Spinal cord (tissue), 10 donors: Measurements from ENCODE around the gene SETD1B. TPM values are rescaled to one million over a fixed set of nuclear protein-coding genes. Genes with fewer than 3 reads are reported as not detected.
"Not testable (repeated sequence)": the region's sequence is repeated elsewhere in the genome, so short reads cannot be mapped to it uniquely, and the experiment has no call there.

Experiments
- DNase-seq, 6 donors: peaks; one replicate each; pipeline versions ENCODE4 v3.0.0 to v3.0.0-alpha.2; 2013 to 2015; ENCODE audit warnings: low spot score in 6 of 6, low read depth in 4 of 6
- H3K27ac ChIP-seq: one replicate; pipeline ENCODE4 v1.5.1; 2013; ENCODE audit warnings: low read depth, low read length, control low read depth
- H3K27me3 ChIP-seq: one replicate; pipeline ENCODE4 v1.6.1; 2013; ENCODE audit warnings: low read length; ENCODE audit not compliant: control insufficient read depth, insufficient read depth
- H3K36me3 ChIP-seq: one replicate; pipeline ENCODE4 v1.6.1; 2013; ENCODE audit warnings: low read length; ENCODE audit not compliant: control insufficient read depth, insufficient read depth
- H3K4me1 ChIP-seq: one replicate; pipeline ENCODE4 v1.6.1; 2013; ENCODE audit warnings: low read length; ENCODE audit not compliant: control insufficient read depth, insufficient read depth
- H3K4me3 ChIP-seq: one replicate; pipeline ENCODE4 v1.5.1; 2013; ENCODE audit warnings: low read depth, low read length, control low read depth
- H3K9me3 ChIP-seq: one replicate; pipeline ENCODE4 v1.6.1; 2013; ENCODE audit warnings: low read length; ENCODE audit not compliant: control insufficient read depth, insufficient read depth
- WGBS: methylation state at CpG from one replicate; pipeline ENCODE4 v1.1.5; 2013; ENCODE audit warnings: missing lambda C conversion rate; ENCODE audit not compliant: insufficient coverage; 5-methylcytosine and 5-hydroxymethylcytosine counted together
- polyA plus RNA-seq, 2 donors: library from polyadenylated mRNA; unstranded; fragments of 120-200 nt; gene quantifications; one replicate each; pipeline ENCODE4 v1.2.1, GENCODE V29; 2013; ENCODE audit not compliant: insufficient read length in 2 of 2
- total RNA-seq, 2 donors: library from RNA; depleted of rRNA in 1 of 2; stranded (reverse); fragments of 120-200 nt in 1 of 2; fragments of >200 nt in 1 of 2; gene quantifications; one replicate each; pipeline versions ENCODE4 v1.2.3 to v1.2.4, GENCODE V29; 2013 to 2014
- donor health status: healthy.

Gene SETD1B
- total and polyA plus RNA-seq, 4 donors: 4.1 to 19.0 (median 11.7) TPM

DNA sequence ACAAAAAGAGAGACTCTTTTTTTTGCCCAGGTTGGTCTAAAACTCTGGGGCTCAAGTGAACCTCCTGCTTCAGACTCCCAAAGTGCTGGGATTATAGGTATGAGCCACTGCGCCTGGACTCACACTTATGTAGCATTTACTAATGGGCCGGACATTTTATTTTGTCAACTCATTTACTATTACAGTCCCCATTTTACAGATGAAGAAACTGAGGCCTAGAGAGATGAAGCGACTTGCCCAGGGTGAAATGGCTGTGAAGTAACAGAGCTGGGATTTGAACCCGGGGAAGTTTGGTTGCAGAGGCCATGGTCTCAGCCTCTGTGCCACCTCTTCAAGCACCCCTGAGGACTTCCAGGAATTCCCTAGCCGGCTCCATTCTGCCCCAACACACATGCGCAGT lies 45.4 kb downstream of the SETD1B start:
- Histone ChIP-seq H3K36me3 (no peaks in the 10 kb centered on the region), H3K27me3 (no peaks in the 10 kb centered on the region), H3K9me3 (no peaks in the 10 kb centered on the region), H3K4me3 (no peak overlapping the region), H3K27ac (no peak overlapping the region), H3K4me1 (no peaks in the 10 kb centered on the region)
- 94% methylated on average over 3 of the region's 6 CpGs for WGBS
- DNase-seq: no peak

DNA sequence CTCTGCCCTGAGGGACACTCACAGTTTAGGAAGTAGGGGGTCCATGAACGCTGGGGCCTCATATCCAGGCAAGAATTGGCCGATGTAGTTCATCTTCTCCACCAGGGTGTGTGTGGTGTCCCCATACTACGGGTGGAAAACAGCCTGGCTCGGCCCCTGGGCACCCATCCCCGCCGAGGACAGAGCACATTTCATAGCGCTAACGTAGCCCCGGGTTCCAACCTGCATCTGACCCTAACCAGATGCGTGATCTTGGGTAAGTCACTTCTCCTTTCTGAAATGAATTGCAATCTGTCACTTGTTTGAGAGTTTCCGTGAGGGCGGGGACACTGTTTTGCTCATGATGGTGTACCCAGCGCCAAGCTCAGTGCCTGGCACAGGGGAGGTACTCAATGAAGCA lies 45.9 kb downstream of the SETD1B start:
- WGBS: 87% methylated on average over 12 of the region's 13 CpGs
- Histone ChIP-seq H3K27me3 (no peaks in the 10 kb centered on the region), H3K36me3 (no peaks in the 10 kb centered on the region), H3K4me3 (no peak overlapping the region), H3K27ac (no peak overlapping the region), H3K9me3 (no peaks in the 10 kb centered on the region), H3K4me1 (no peaks in the 10 kb centered on the region)
- DNase-seq: no peak

DNA sequence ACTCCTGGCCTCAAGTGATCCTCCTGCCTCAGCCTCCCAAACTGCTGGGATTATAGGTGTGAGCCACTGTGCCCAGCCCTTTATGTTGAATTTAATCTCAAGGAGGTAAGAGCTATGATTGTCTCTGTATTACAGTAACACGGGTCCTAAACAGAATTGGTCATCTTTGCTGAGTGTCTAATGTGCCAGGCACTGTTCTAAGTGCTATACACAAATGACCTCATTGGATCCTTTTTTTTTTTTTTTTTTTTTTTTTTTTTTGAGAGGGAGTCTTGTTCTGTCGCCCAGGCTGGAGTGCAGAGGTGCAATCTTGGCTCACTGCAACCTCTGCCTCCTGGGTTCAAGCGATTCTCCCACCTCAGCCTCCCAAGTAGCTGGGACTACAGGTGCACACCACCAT lies 48.6 kb downstream of the SETD1B start:
- not testable (repeated sequence) for H3K4me1 ChIP-seq, H3K9me3 ChIP-seq, H3K4me3 ChIP-seq, H3K27me3 ChIP-seq, DNase-seq, H3K27ac ChIP-seq, H3K36me3 ChIP-seq
- no CpG with 5 or more reads among the region's 3 CpGs for WGBS

DNA sequence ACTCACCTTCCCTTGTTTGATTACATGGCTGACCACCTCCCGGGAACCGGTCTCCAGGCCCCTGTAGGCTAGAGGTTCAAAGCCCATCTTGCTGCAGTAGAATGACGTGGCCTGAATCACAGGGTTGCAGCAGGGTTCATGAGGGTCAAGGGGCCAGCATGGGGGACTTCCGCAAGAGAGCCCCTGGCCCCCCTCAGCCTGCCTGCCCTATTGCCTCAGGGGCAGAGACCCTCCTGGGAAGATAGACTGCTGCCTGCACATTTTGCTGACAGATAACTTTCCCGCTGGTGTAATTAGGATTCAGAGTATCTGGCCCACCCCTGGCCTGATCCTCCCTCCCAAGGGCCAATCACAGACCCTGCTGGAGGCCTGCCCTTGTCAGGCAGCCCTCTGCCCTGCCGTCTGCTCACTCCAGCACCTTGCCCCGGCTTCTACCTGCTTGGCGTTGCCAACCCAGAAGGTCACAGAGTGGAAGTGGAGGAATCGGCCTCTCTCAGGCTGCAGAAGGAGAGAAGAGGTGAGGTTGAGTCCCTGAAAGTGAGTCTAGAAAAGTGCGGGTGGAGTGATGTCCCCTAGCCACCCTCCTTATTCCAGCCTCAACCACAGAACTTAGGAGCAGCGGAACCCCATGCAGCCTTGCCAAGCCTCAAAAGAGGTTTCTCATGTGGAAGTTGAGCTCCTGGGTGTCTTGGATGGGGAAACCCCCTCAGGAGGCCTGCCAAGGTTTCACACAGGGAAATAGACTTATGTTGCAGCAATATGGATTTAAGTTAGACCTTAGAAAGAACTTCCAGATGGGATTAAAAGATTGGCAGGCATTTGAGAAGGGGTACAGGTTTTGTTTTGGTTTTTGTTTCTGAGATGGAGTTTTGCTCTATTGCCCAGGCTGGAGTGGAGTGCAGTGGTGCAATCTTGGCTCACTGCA lies 53.8 kb downstream of the SETD1B start:
- Histone ChIP-seq H3K27ac (no peak overlapping the region), H3K27me3 (no peaks in the 10 kb centered on the region), H3K9me3 (no peaks in the 10 kb centered on the region), H3K4me1 (peaks cover 5% of the 10 kb centered on the region), H3K4me3 (no peak overlapping the region), H3K36me3 (no peaks in the 10 kb centered on the region)
- 42% methylated on average over 8 of the region's 11 CpGs for WGBS
- no peak for DNase-seq

DNA sequence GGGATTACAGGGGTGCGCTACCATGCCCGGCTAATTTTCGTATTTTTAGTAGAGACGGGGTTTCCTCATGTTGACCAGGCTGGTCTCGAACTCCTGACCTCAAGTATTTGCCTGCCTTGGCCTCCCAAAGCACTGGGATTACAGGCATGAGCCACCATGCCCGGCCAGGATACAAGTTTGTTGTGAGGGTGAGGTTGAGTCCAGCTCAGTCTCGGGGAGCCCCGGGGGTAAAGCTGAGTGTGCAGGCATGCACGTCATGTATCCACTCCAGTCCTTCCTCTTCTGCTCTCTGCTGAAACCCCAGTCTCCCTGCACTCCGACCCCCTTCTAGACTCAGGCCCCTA lies 54.5 kb downstream of the SETD1B start:
- WGBS: 95% methylated on average over 8 of the region's 10 CpGs
- peaks cover 5% of the 10 kb centered on the region for H3K4me1 ChIP-seq
- H3K4me3 ChIP-seq: no peak overlapping the region
- H3K27ac ChIP-seq: no peak overlapping the region
- H3K27me3 ChIP-seq: no peaks in the 10 kb centered on the region
- no peaks in the 10 kb centered on the region for H3K36me3 ChIP-seq
- no peaks in the 10 kb centered on the region for H3K9me3 ChIP-seq
- DNase-seq: no peak

DNA sequence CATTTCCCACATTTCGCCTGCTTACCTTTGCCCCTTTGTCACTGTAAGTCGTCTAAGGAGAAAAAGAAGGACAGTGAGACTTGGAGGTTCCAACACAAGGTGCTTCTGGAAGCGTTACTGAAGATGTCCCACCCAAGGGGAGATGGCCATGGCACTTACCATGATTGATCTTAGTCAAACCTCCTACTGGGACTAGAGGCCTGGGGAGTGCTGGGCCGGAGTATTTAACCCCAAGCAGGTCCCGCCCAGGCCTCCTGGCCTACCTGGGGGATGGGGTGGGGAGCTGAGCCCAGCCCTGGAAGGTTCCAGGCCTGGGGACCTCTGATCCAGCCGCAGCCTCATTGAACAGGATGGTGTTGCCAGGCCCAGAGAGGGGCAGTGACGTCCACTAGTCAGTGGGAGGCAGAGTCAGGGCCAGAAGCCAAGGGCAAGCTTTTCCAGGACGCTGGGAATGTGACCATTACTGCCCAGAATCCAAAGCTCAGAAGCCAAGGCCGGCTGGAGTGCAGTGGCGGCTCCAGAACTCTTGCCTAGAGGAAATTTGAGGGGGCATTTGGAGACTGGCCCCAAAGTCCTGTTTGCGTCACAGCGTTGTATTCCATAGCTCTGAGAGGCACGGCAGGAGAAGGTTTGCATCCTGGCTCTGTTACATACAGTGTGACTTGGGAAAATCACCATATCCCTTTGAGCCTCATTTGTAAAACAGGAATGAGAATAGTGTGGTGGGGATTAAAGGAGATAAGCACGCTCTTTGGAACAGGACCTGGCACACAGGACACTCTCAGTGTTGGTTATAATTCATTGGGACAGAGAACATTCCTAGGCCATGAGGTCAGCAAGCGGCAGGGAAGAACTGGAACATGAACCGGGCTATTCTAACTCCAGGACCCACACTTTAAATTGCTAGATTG lies 55.1 kb downstream of the SETD1B start, which contains the start of gene HPD:
HPD (minus strand) TSS at position 198 of the 911 bp plus-strand sequence; CDS start at position 162, 36 bp downstream.
- Histone ChIP-seq H3K36me3 (no peaks in the 10 kb centered on the region), H3K4me1 (peaks cover 5% of the 10 kb centered on the region), H3K9me3 (no peaks in the 10 kb centered on the region), H3K27ac (no peak within 1 kb of the TSS), H3K4me3 (no peak within 1 kb of the TSS), H3K27me3 (no peaks in the 10 kb centered on the region)
- WGBS: 66% methylated on average over 12 of the region's 16 CpGs
- DNase-seq: peak in 1 of 6 donors; percentile 24

DNA sequence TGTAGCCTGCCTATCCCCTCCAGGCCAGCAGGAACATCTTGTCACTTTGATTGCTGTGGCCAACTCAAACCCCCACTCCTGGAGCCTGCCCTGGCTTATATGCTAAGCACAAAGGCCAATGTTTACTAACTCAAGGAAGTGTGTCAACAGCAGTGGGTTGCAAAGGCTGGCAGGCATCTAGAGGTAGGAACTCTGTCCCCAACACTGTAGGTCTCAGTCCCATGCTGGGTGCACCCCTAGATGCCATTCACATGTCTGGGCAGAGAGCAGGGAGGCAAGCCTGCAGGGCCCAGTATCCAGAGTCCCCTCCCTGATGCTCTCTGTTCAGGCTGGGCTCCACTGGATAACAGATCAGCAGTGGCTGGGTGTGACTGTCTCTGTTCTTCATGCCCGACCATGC lies 56.4 kb downstream of the SETD1B start:
- no peaks in the 10 kb centered on the region for H3K9me3 ChIP-seq
- peaks cover 5% of the 10 kb centered on the region for H3K4me1 ChIP-seq
- no peaks in the 10 kb centered on the region for H3K27me3 ChIP-seq
- no peak overlapping the region for H3K27ac ChIP-seq
- no peak overlapping the region for H3K4me3 ChIP-seq
- WGBS: 93% methylated on average over 1 of the region's 1 CpG
- no peaks in the 10 kb centered on the region for H3K36me3 ChIP-seq
- no peak for DNase-seq

DNA sequence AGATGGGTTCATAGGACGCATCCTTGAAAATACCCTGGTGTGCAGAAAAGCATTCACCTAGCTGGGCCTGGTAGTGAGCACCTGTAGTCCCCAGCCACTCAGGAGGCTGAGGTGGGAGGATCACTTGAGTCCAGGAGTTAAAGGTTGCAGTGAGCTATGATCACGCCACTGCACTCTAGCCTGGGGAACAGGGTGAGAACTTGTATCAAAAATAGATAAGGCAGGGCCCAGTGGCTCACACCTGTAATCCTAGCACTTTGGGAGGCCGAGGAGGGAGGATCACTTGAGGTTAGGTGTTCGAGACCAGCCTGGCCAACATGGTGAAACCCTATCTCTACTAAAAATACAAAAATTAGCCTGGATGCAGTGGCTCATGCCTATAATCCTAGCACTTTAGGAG lies 56.9 kb downstream of the SETD1B start:
- H3K4me1 ChIP-seq, H3K27ac ChIP-seq: not testable (repeated sequence)
- WGBS: 98% methylated on average over 4 of the region's 4 CpGs

DNA sequence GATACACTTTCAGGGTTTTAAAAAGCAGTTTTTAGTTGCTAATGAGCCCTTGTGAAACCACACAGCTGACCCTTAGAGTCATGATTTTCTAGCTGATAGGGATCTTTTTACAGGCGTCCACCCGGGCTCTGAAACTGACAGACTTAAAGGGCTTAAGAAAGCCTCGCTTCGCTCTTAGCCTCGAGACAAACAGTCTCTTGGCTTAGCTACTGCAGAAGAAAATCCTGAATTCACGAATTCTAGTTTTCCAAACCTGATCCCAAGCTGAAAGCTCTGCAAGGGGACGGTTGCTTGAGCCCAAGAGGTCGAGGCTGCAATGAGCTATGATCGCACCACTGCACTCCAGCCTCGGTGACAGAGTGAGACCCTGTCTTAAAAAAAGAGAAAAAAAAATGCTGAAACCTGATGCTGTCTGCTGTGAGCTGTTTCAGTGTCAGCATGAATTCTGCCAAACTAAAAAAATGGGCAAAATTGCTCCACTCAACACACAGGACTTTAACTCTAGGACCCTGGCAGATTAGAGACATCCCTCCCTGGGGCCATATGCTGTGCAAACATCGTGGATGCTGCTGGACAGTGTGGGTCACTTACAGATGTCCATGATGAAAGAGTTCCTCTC lies 57.9 kb downstream of the SETD1B start:
- DNase-seq: no peak
- no peak overlapping the region for H3K27ac ChIP-seq
- peaks cover 5% of the 10 kb centered on the region for H3K4me1 ChIP-seq
- H3K9me3 ChIP-seq: no peaks in the 10 kb centered on the region
- H3K4me3 ChIP-seq: no peak overlapping the region
- 51% methylated on average over 11 of the region's 11 CpGs for WGBS
- H3K27me3 ChIP-seq: no peaks in the 10 kb centered on the region
- no peaks in the 10 kb centered on the region for H3K36me3 ChIP-seq

More for the DNA sequence above, 56.9 kb downstream of the SETD1B start:
- H3K4me3 ChIP-seq, H3K27me3 ChIP-seq, H3K36me3 ChIP-seq, H3K9me3 ChIP-seq, DNase-seq: not testable (repeated sequence)
